HEK293 (cell line): ENCODE data around the gene KANK4.

Experiments
- CTCF ChIA-PET: fragments of 350-600 bp; formaldehyde crosslinking; extraction: SDS; loops from one replicate; lab custom pipeline; 2021; ENCODE audit warnings: antibody characterized with exemption; lab: Yijun Ruan, JAX
- POLR2A ChIA-PET: fragments of 300-600 bp; formaldehyde crosslinking; extraction: SDS; loops from one replicate; lab custom pipeline; 2020; ENCODE audit warnings: antibody characterized with exemption, inconsistent platforms; lab: Yijun Ruan, JAX
- H3K27ac ChIP-seq: fragments of 200-500 bp; sonication (Bioruptor generic); 2 replicates; pipeline ENCODE4 v1.5.1; 2014; ENCODE audit warnings: low read depth, low read length, control low read depth, inconsistent platforms; ENCODE audit errors: extremely low read depth
- H3K36me3 ChIP-seq, 2 experiments: fragments of 200-500 bp in 1 of 2; sonication (Bioruptor generic) in 1 of 2; 1 replicate in 1 of 2; 2 replicates in 1 of 2; pipeline ENCODE4 v1.5.1; 2014 to 2017; ENCODE audit warnings: inconsistent platforms in 2 of 2, low read length in 2 of 2; ENCODE audit not compliant: control insufficient read depth in 2 of 2, insufficient read depth in 1 of 2
- H3K4me1 ChIP-seq: fragments of 200-500 bp; sonication (Bioruptor generic); 2 replicates; pipeline ENCODE4 v1.5.1; 2014; ENCODE audit warnings: mild to moderate bottlenecking, low read length, inconsistent platforms; ENCODE audit not compliant: control insufficient read depth, insufficient read depth
- H3K4me3 ChIP-seq: 2 replicates; pipeline ENCODE4 v1.5.1; 2011; ENCODE audit warnings: low read depth, mild to moderate bottlenecking, control low read depth, low read length, moderate library complexity
- H3K9me3 ChIP-seq: fragments of 200-500 bp; sonication (Bioruptor generic); 2 replicates; pipeline ENCODE4 v1.5.1; 2014; ENCODE audit warnings: low read depth, low read length, inconsistent platforms; ENCODE audit not compliant: control insufficient read depth, insufficient read depth
- ELK4 ChIP-seq: IDR thresholded peaks from 2 replicates; pipeline ENCODE4 v1.6.1; 2011; ENCODE audit warnings: mild to moderate bottlenecking, low read depth, low read length, borderline replicate concordance
- GLIS1 ChIP-seq: fragments of 450-650 bp; formaldehyde crosslinking; IDR thresholded peaks from 2 replicates; pipeline ENCODE4 v1.5.1; 2016; ENCODE audit warnings: missing biosample characterization, missing genetic modification characterization
- HOXD13 ChIP-seq: sonication (generic); formaldehyde crosslinking; IDR thresholded peaks from 2 replicates; pipeline ENCODE4 v1.8.0; 2022; ENCODE audit warnings: missing genetic modification reagents, borderline replicate concordance
- REPIN1 ChIP-seq: fragments of 450-650 bp; formaldehyde crosslinking; IDR thresholded peaks from 2 replicates; pipeline ENCODE4 v1.5.1; 2017; ENCODE audit warnings: missing biosample characterization, missing genetic modification characterization, low read depth
- ZNF157 ChIP-seq: fragments of 450-650 bp; formaldehyde crosslinking; IDR thresholded peaks from 2 replicates; pipeline ENCODE4 v1.5.1; 2016; ENCODE audit warnings: missing biosample characterization, missing genetic modification characterization
- ZNF19 ChIP-seq: fragments of 450-650 bp; formaldehyde crosslinking; IDR thresholded peaks from 2 replicates; pipeline ENCODE4; 2016; ENCODE audit warnings: missing biosample characterization, missing genetic modification characterization, low read depth
- ZNF324 ChIP-seq: fragments of 450-650 bp; formaldehyde crosslinking; IDR thresholded peaks from 2 replicates; pipeline ENCODE4 v1.5.1; 2016; ENCODE audit warnings: missing biosample characterization, missing genetic modification characterization
- ZNF366 ChIP-seq: fragments of 450-650 bp; formaldehyde crosslinking; conservative IDR thresholded peaks from 2 replicates; pipeline ENCODE4 v1.5.1; 2016; ENCODE audit warnings: missing biosample characterization, missing genetic modification characterization
- ZNF394 ChIP-seq: fragments of 450-650 bp; formaldehyde crosslinking; IDR thresholded peaks from 2 replicates; pipeline ENCODE4 v1.5.1; 2016; ENCODE audit warnings: missing biosample characterization, missing genetic modification characterization, mild to moderate bottlenecking, moderate library complexity, borderline replicate concordance
- ZNF398 ChIP-seq: fragments of 450-650 bp; formaldehyde crosslinking; IDR thresholded peaks from 2 replicates; pipeline ENCODE4 v1.5.1; 2017; ENCODE audit warnings: missing biosample characterization, missing genetic modification characterization
- ZNF426 ChIP-seq: fragments of 450-650 bp; formaldehyde crosslinking; IDR thresholded peaks from 2 replicates; pipeline ENCODE4 v1.5.1; 2017; ENCODE audit warnings: missing biosample characterization, missing genetic modification characterization, mild to moderate bottlenecking, inconsistent platforms, moderate library complexity
- ZNF555 ChIP-seq: fragments of 450-650 bp; formaldehyde crosslinking; conservative IDR thresholded peaks from 2 replicates; pipeline ENCODE4 v1.5.1; 2017; ENCODE audit warnings: missing biosample characterization, mild to moderate bottlenecking, missing genetic modification characterization, inconsistent platforms
- ZNF623 ChIP-seq: fragments of 450-650 bp; formaldehyde crosslinking; IDR thresholded peaks from 2 replicates; pipeline ENCODE4 v1.5.1; 2016; ENCODE audit warnings: missing biosample characterization, missing genetic modification characterization
- ZNF626 ChIP-seq: fragments of 450-650 bp; sonication (Bioruptor Pico); formaldehyde crosslinking; IDR thresholded peaks from 2 replicates; pipeline ENCODE4 v1.5.1; 2018; ENCODE audit warnings: missing biosample characterization, missing genetic modification characterization, inconsistent platforms
- ZNF791 ChIP-seq: fragments of 450-650 bp; formaldehyde crosslinking; IDR thresholded peaks from 2 replicates; pipeline ENCODE4 v1.5.1; 2016; ENCODE audit warnings: missing biosample characterization, missing genetic modification characterization
- ZNF837 ChIP-seq: fragments of 450-650 bp; formaldehyde crosslinking; IDR thresholded peaks from 2 replicates; pipeline ENCODE4 v1.5.1; 2016; ENCODE audit warnings: missing biosample characterization, missing genetic modification characterization
- ZXDB ChIP-seq: fragments of 450-650 bp; formaldehyde crosslinking; IDR thresholded peaks from 2 replicates; pipeline ENCODE4 v1.5.1; 2016; ENCODE audit warnings: missing biosample characterization, missing genetic modification characterization
- TF ChIP-seq, protein P1 (sequence below): fragments of 450-650 bp; formaldehyde crosslinking; conservative IDR thresholded peaks from 2 replicates; pipeline ENCODE4 v1.5.1; 2016; ENCODE audit warnings: low read depth, missing biosample characterization, missing genetic modification characterization
- TF ChIP-seq, protein P2 (sequence below): sonication (generic); formaldehyde crosslinking; IDR thresholded peaks from 2 replicates; pipeline ENCODE4 v1.8.1; 2022; ENCODE audit warnings: mild to moderate bottlenecking, moderate library complexity, missing genetic modification reagents

KANK4 gene

GRCh38 chr1:62276791-62277190 lies 42.4 kb downstream of the KANK4 start (continued):
- TF ChIP-seq, protein P1, sequence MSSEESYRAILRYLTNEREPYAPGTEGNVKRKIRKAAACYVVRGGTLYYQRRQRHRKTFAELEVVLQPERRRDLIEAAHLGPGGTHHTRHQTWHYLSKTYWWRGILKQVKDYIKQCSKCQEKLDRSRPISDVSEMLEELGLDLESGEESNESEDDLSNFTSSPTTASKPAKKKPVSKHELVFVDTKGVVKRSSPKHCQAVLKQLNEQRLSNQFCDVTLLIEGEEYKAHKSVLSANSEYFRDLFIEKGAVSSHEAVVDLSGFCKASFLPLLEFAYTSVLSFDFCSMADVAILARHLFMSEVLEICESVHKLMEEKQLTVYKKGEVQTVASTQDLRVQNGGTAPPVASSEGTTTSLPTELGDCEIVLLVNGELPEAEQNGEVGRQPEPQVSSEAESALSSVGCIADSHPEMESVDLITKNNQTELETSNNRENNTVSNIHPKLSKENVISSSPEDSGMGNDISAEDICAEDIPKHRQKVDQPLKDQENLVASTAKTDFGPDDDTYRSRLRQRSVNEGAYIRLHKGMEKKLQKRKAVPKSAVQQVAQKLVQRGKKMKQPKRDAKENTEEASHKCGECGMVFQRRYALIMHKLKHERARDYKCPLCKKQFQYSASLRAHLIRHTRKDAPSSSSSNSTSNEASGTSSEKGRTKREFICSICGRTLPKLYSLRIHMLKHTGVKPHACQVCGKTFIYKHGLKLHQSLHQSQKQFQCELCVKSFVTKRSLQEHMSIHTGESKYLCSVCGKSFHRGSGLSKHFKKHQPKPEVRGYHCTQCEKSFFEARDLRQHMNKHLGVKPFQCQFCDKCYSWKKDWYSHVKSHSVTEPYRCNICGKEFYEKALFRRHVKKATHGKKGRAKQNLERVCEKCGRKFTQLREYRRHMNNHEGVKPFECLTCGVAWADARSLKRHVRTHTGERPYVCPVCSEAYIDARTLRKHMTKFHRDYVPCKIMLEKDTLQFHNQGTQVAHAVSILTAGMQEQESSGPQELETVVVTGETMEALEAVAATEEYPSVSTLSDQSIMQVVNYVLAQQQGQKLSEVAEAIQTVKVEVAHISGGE: no peak

GRCh38 chr1:62274496-62275485 lies 44.4 kb downstream of the KANK4 start:
- Histone ChIP-seq H3K9me3 (no peaks in the 10 kb centered on the region), H3K4me1 (no peaks in the 10 kb centered on the region), H3K36me3 (no peaks in the 10 kb centered on the region), H3K27ac (no peak overlapping the region), H3K4me3 (no peak overlapping the region)
- TF ChIP-seq ZNF426 (tag by site-specific recombination) (no peak), ELK4 (no peak), ZNF791 (tag by site-specific recombination) (no peak), ZNF366 (tag by site-specific recombination) (no peak), HOXD13 (CRISPR knock-in tag) (no peak), GLIS1 (no peak)
- CTCF ChIA-PET: no interaction called here
- POLR2A ChIA-PET: no interaction called here

DNA sequence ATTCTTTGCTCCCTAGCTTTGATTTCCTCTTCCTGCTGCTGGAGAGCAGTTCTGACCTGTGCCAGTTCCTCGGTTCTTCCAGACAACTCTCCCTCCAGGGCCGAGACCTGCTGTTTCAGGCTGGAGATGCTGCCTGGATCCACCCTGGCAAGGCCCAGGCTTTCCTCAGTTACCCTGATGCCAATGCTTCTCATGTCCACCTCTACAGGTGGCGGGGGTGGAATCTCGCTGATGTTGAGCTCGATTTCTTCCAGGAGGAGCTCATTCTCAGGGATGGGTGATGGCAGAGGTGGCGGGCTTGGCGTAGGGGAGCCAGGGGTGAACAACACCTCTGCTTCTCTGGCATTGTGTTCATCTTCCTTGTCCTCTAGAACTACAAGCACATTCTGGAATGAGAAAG lies 45.3 kb downstream of the KANK4 start:
- no peak for TF ChIP-seq ZNF837 (tag by site-specific recombination)
- TF ChIP-seq ZNF555 (tag by site-specific recombination): no peak
- no peak for TF ChIP-seq ZNF157 (tag by site-specific recombination)
- TF ChIP-seq REPIN1 (tag by site-specific recombination): no peak
- no peak for TF ChIP-seq ZNF398 (tag by site-specific recombination)
- TF ChIP-seq ZNF626 (tag by site-specific recombination): no peak
- no peak for TF ChIP-seq ZNF623 (tag by site-specific recombination)
- no peak for TF ChIP-seq ZNF394
- no peak for TF ChIP-seq ZNF19 (tag by site-specific recombination)
- TF ChIP-seq ZXDB (tag by site-specific recombination): no peak
- TF ChIP-seq ZNF324 (tag by site-specific recombination): no peak
- TF ChIP-seq ZNF366 (tag by site-specific recombination): no peak
- TF ChIP-seq, protein P2, sequence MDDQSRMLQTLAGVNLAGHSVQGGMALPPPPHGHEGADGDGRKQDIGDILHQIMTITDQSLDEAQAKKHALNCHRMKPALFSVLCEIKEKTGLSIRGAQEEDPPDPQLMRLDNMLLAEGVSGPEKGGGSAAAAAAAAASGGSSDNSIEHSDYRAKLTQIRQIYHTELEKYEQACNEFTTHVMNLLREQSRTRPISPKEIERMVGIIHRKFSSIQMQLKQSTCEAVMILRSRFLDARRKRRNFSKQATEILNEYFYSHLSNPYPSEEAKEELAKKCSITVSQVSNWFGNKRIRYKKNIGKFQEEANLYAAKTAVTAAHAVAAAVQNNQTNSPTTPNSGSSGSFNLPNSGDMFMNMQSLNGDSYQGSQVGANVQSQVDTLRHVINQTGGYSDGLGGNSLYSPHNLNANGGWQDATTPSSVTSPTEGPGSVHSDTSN (CRISPR knock-in tag): no peak
- ChIA-PET CTCF (no interaction called here), POLR2A (no interaction called here)

More for the DNA sequence above, 45.3 kb downstream of the KANK4 start:
- H3K27ac ChIP-seq: no peak overlapping the region
- H3K9me3 ChIP-seq: no peaks in the 10 kb centered on the region
- no peaks in the 10 kb centered on the region for H3K36me3 ChIP-seq
- no peak overlapping the region for H3K4me3 ChIP-seq
- no peaks in the 10 kb centered on the region for H3K4me1 ChIP-seq
